Erythroblast (primary cell): Measurements from ENCODE around the gene HIVEP1.

Experiments used
- DNase-seq, 2 experiments: peaks; one replicate each; lab custom pipeline; 2025; lab: John Stamatoyannopoulos, UW
- GATA1 ChIP-seq: IDR thresholded peaks from 2 replicates; pipeline ENCODE4 v1.6.1; 2011; ENCODE audit warnings: low read depth, mild to moderate bottlenecking, control low read depth, low read length, moderate library complexity
- POLR2A ChIP-seq: IDR thresholded peaks from 2 replicates; pipeline ENCODE4 v1.6.1; 2011; ENCODE audit warnings: mild to moderate bottlenecking, low read length

HIVEP1 gene

GRCh38 chr6:12132351-12133222 is 120.5 kb downstream of the HIVEP1 start:
- DNase-seq = no peak
- TF ChIP-seq POLR2A (no peak), GATA1 (no peak)

GRCh38 chr6:12134581-12134980 is 122.5 kb downstream of the HIVEP1 start:
- DNase-seq = no peak
- TF ChIP-seq GATA1 (no peak), POLR2A (no peak)

- DNase-seq = no peak
- TF ChIP-seq GATA1 (no peak), POLR2A (no peak)
Measured at GRCh38 chr6:12134991-12135390, 122.9 kb downstream of the HIVEP1 start.

DNA sequence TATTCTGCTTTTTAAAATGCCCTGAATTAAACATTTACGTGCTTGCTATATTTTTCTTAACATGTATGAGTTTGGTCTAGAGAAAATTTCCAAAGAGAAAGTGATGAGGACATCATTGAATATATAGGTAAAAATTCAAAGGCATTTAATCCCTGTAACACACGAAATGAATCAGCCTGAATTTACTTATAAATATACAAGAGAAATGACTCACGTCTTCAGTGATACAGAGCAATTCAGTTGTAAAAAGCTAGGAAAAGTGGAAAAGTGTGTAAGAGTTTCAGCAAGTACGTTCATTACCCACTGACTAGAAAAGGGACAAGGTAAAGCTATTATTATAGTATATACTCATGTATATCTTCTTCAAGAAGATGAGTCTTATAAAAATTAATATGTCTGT is 124.8 kb downstream of the HIVEP1 start:
- no peak for DNase-seq
- TF ChIP-seq GATA1 = no peak
- no peak for TF ChIP-seq POLR2A

DNA sequence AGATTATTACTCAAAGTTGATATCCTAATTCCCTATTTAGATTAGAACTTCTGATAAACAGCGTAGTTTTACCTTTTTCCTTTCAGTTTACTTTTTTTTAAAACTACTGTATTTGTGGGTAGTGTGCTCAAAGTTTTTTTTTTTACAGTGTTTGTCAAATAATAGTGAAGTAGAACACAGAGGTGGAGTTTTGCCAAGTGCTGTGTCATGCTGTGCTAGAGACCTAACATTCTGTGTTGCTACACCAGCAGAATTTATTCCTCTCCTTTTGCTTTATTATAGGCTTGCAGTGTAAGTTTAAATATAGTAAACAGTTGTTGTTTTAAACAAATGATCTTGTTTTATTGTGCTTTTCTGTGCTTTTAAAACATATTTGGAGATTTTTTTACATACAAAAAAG is 125.4 kb downstream of the HIVEP1 start:
- peak; percentile 67 to 74 for DNase-seq
- TF ChIP-seq POLR2A = no peak
- TF ChIP-seq GATA1 = no peak

- no peak for DNase-seq
- TF ChIP-seq POLR2A = no peak
- no peak for TF ChIP-seq GATA1
Measured at GRCh38 chr6:12138381-12138780, 126.3 kb downstream of the HIVEP1 start.

- no peak for DNase-seq
- no peak for TF ChIP-seq POLR2A
- no peak for TF ChIP-seq GATA1
Measured at GRCh38 chr6:12138936-12139335, 126.8 kb downstream of the HIVEP1 start.

DNA sequence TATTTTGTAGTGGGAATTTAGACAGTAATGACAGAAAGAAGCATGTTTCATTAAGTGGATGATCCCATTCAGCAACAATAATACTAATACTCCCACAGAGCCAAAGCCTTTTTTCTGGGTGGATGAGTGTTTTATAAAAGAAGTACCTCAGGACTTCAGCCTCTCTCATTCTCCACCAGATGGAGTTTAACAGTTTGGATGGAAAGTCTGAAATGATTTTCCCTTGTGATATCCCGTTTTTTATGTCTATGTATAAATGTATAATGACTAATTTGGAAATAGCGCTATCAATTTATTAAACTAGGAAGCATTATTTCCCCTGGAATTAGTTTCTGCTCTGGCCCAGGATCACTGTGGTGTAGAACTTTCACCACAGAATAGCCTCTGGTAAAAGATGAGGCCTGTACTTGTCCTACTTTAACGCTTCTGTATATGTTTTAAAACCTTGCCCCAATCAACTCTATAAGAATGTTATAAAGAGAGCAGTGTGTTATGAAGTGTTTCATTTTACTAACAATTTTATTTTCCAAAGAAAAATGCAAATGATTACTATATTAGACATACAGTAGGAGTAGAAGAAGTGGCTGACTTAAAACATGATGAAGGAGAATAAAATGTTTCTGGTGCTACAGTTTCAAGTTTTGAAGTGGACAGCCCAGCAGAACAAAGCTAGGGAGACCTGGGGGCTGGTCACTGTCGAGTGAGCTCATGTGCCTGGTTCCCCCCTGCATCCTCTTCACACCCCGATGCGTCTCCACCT is 135.6 kb downstream of the HIVEP1 start:
- no peak for DNase-seq
- TF ChIP-seq POLR2A (no peak), GATA1 (no peak)

DNA sequence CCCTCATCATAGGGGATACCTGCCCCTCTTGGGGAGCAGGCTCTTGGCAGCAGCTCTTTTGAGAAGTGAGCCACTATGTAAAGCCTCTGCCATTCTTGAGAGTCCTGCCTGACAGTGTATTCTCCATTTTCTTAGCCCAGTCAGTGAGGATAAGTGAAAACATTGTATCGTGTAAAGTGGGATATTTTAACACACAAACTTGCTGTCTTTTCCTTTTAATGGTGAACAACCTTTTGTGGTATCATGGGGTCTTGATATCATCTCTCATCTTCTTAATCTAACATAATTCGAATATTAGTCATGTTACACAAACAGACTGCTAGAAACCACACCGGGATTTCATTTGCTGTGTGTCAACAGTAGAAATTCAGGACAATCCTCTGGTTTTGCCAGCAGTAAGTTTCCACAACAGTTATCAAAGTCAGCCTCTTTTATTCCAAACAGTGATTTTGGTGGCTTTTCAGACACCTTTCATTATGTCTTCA is 136.2 kb downstream of the HIVEP1 start:
- DNase-seq = no peak
- no peak for TF ChIP-seq GATA1

GRCh38 chr6:12148841-12149240 is 136.7 kb downstream of the HIVEP1 start:
- no peak for DNase-seq
- no peak for TF ChIP-seq POLR2A
- no peak for TF ChIP-seq GATA1

DNA sequence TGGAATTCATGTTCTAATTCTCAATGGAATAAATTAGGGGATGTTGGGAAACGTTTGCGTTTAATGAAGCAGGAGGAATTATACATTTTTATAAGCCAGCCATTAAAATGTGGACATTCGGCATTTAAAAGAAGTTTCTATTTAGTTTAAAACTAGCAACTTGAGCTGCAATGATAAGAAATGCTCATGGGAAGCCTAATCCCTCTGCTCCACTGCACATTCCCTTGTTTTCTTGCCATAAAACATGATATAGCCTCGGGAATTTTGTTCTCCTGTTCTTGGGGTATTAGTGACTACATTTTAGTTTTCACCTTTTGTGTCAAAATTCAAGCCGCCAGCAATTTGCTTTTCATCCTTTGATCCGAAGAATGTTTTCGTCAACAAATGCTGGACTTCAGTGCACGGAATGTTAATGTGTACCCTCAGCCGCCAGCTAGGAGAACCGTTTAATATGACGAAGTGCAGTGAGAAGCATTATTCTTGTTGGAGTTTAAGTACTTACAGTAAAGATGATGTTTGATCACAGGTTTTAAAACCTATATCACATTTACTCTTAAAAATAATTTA is 137.9 kb downstream of the HIVEP1 start:
- TF ChIP-seq GATA1 (no peak), POLR2A (no peak)
- no peak for DNase-seq

GRCh38 chr6:12150812-12151432 is 138.8 kb downstream of the HIVEP1 start:
- peak; percentile 18 to 24 for DNase-seq
- TF ChIP-seq GATA1 (no peak), POLR2A (no peak)

DNA sequence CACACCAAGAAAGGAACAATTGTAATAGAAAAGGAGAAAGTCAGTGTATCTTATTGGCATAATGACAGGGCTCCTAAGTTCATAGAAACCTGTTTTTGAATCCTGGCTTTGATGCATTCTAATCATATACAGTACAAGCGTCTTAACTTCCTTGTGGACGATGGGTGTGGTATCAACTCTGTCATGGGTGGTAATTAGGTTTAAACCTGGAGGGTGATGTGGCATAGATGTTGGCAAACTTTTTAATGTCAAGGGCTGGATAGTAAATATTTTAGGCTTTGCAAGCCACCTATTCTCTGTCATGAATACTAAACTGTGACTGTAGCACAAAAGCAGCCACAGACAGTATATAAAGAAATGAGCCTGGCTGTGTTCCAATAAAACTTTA is 139.3 kb downstream of the HIVEP1 start:
- no peak for TF ChIP-seq POLR2A
- no peak for TF ChIP-seq GATA1
- DNase-seq = no peak
